GM13977 (cell line): Measurements from ENCODE around the gene RALB.
A peak's percentile ranks its signal among the peaks of the same experiment; 100 is the strongest.

ENCODE experiments used
- DNase-seq: peaks from one replicate; pipeline ENCODE4 v3.0.0; 2012; ENCODE audit warnings: low spot score
- CTCF ChIP-seq: IDR thresholded peaks from 2 replicates; pipeline ENCODE4 v1.5.1; 2012; ENCODE audit warnings: mild to moderate bottlenecking, control low read depth; ENCODE audit not compliant: insufficient read depth; ENCODE audit errors: extremely low read depth, missing control alignments
- in situ Hi-C: fragments of 300-500 bp; cut with MboI; formaldehyde crosslinking; loops from one replicate; pipeline ENCODE4 v1.12.0; 2022; ENCODE audit warnings: low sequenced_read_pairs, low pct_unique_long_range_greater_than_20kb, mixed read lengths, inconsistent platforms; ENCODE audit not compliant: unreplicated experiment

The RALB gene

DNA sequence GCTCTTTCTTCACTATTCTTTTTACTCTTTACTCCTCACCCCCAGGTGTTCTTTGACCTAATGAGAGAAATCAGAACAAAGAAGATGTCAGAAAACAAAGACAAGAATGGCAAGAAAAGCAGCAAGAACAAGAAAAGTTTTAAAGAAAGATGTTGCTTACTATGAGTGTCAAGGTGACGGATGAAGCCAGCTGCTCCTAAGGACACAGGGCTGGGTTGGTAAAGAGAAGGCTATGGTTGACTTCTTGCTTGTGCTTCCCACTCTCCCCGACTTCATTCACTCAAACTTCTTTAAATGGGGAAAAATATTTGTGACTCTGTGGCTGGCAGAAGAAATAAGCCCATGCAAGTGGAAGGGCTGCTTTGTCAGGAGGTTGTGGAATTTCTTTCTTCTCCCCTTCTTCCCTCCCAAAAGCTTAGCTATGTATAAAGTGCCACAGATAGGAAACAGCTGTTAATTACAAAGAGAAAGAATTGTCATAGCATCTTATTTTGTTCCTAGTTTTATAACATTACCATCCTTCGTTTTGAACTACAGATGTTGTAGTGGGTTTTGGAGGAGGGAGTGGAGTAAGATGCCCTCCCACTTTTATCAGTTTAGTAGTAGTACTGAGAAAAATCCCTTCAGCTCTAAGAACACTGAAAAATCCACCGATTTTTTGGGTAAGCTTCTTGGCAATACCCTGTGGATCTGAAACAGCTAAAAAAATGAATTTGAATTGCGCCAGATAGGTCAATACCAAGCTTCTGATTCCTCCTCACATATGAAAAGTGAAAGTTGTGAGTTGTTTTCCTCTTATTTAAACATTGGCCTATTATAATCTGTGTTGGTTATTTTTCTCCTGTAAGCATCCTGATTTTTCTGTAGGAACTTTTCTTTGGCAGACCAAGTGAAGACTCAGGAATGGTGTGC lies 40.7 kb downstream of the RALB start:
- TF ChIP-seq CTCF, result no peak
- no peak for DNase-seq
- in situ Hi-C loops, result no loop called here

DNA sequence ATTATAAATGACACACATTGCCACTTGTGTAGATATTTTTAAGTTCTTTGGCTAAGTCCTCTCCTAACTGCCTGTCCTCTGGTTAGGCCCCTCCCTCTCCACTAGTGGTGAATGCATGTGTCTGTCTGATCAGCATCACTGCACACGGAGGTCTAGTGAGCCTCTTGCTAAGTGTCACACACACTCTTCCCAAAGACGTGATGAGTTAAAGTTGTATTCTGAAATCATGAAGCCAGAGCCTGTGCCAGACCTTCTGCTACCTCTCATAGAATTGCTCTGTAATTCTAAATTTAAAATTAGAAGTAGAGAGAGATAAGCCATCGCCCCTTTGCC lies 41.3 kb downstream of the RALB start:
- TF ChIP-seq CTCF, result no peak
- in situ Hi-C loops, result no loop called here
- DNase-seq, result peak; percentile 62

- TF ChIP-seq CTCF, result no peak
Observed at GRCh38 chr2:120298173-120298835, 45.7 kb downstream of the RALB start.

DNA sequence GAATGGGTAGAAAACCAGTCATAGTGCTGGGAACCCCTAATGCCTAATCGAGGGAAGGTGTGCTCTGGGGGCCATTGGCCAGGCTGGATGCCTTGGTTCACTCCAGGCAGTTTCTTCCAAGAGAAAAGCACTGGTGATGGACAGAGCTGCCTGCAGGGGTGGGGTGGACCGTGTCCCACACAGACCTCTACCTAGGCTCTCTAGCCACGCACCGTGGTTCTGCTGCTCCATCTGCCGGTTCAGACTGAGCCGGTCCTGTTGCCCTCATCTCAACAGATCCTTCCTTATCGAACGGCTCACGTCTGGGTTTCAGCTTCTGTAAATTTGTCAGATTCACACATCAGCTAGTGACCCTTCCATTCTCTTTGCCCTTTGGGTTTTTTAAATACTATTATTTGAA lies 46.4 kb downstream of the RALB start:
- DNase-seq, result no peak
- in situ Hi-C loops, result no loop called here
- no peak for TF ChIP-seq CTCF

More at GRCh38 chr2:120298173-120298835, 45.7 kb downstream of the RALB start:
- DNase-seq, result no peak
- in situ Hi-C loops, result no loop called here

GRCh38 chr2:120299561-120299960 lies 46.9 kb downstream of the RALB start:
- no peak for DNase-seq
- in situ Hi-C loops, result no loop called here
- TF ChIP-seq CTCF, result no peak

DNA sequence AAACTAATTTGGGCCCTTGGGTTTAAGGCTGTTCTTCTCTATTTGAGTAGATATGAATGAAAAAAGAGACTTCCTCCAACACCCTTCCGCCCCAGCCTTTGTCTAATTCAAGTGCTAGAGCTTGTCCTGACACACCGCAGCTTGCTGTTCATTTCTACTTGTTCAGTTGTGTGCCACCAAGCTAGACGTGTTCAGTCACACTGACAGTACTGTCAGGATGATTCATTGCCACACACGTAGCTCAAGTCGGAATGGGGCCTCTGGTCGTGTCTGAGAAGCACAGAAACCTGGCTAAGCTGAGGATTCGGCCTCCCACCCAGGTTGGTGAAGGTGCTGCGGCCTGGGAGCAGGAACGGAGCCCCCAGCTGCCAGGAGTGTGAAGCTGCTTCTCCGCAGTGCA lies 47.7 kb downstream of the RALB start:
- no peak for DNase-seq
- TF ChIP-seq CTCF, result no peak
- in situ Hi-C loops, result no loop called here
